Erythroblast (primary cell): ENCODE measurements around the gene CINP.

Experiments
- GATA1 ChIP-seq: IDR thresholded peaks from 2 replicates; pipeline ENCODE4 v1.6.1; 2011; ENCODE audit warnings: low read depth, mild to moderate bottlenecking, control low read depth, low read length, moderate library complexity
- POLR2A ChIP-seq: IDR thresholded peaks from 2 replicates; pipeline ENCODE4 v1.6.1; 2011; ENCODE audit warnings: mild to moderate bottlenecking, low read length

DNA sequence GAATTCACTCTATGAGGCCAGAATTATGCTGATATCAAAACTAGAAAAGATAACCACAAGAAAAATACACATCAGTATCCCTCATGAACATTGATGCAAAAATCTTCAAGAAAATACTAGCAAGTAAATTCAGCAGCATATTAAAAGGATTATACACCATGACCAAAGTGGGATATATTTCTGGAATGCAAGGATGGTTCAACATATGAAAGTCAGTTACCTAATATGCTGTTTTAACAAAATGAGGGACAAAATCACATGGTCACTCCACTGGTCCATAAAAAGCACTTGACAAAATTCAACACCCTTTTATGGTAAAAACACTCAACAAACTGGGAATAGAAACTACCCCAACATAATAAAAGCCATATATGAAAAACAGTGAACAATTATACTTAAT, 40.3 kb upstream of the CINP start:
- TF ChIP-seq POLR2A = no peak
- no peak for TF ChIP-seq GATA1
